Neural crest cell (in vitro differentiated cells): ENCODE data around the gene IRGM. TPM values are rescaled to one million over a fixed set of nuclear protein-coding genes. Genes with fewer than 3 reads are reported as not detected.
"Not testable (repeated sequence)": the region's sequence is repeated elsewhere in the genome, so short reads cannot be mapped to it uniquely, and the experiment has no call there.

Experiments used
- DNase-seq: peaks from one replicate; pipeline ENCODE4 v3.0.0; 2021; ENCODE audit warnings: low read depth, mixed read lengths, low spot score
- H3K27ac Mint-ChIP-seq: one replicate; pipeline ENCODE4 v1.8.0; 2021; ENCODE audit warnings: mild to moderate bottlenecking, mixed read lengths; ENCODE audit not compliant: unreplicated experiment
- H3K27me3 Mint-ChIP-seq: 2 replicates; pipeline ENCODE4 v1.8.0; 2021; ENCODE audit warnings: low read depth, mild to moderate bottlenecking, mixed read lengths
- H3K36me3 Mint-ChIP-seq: 2 replicates; pipeline ENCODE4 v1.8.0; 2021; ENCODE audit warnings: low read depth, mild to moderate bottlenecking, mixed read lengths
- H3K4me1 Mint-ChIP-seq: 2 replicates; pipeline ENCODE4 v1.8.0; 2021; ENCODE audit warnings: mixed read lengths
- H3K4me3 Mint-ChIP-seq: one replicate; pipeline ENCODE4 v1.8.0; 2021; ENCODE audit warnings: mild to moderate bottlenecking, mixed read lengths
- H3K9me3 Mint-ChIP-seq: 2 replicates; pipeline ENCODE4 v1.8.0; 2021; ENCODE audit warnings: mixed read lengths
- CTCF ChIP-seq: fragments of 200-600 bp; sonication (generic); conservative IDR thresholded peaks from 2 replicates; pipeline ENCODE4 v1.5.0; 2021; ENCODE audit warnings: antibody characterized with exemption, mild to moderate bottlenecking
- total RNA-seq: library from RNA; stranded (reverse); gene quantifications from 2 replicates; pipeline ENCODE4 v1.2.1, GENCODE V29; 2021

IRGM gene
- total RNA-seq, 1 donor from 2014 or later: not detected

DNA sequence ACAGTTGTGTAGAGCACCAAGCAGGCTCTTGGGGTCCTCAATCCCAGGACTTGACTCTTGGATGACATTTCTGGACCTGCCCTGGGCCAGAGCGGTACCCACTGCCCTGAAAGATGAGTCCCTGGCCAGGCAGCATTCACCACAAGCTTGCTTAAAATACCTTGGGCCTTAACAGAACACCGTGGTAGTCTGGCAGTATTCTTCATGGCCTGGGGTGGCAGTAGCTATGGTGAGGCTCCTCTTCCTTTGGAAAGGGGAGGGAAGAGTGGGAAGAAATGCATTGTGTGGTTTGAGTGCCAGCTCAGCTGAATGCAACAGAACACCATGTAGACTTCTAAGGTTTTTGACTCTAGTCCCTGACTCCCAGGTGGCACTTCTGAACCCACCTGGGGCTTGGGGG is 29.4 kb upstream of the IRGM start:
- H3K36me3 Mint-ChIP-seq: no peaks in the 10 kb centered on the region
- TF ChIP-seq CTCF: no peak
- H3K9me3 Mint-ChIP-seq: peaks cover 12% of the 10 kb centered on the region
- no peaks in the 10 kb centered on the region for H3K4me1 Mint-ChIP-seq
- H3K27me3 Mint-ChIP-seq: peaks cover 8% of the 10 kb centered on the region
- H3K4me3 Mint-ChIP-seq: no peak overlapping the region
- no peak overlapping the region for H3K27ac Mint-ChIP-seq
- no peak for DNase-seq

DNA sequence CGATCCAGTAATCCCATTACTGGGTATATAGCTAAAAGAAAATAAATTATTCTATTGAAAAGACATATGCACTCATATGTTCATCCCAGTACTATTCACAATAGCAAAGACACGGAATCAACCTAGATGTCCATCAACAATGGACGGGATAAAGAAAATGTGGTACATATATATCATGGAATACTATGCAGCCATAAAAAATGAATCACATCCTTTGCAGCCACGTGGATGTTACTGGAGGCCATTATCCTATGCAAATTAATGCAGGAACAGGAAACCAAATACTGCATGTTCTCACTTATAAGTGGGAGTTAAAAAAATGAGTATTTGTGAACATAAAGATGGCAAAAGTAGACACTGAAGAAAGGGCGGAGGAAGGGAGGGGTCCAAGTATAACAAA is 16.6 kb upstream of the IRGM start:
- TF ChIP-seq CTCF: no peak
- H3K27ac Mint-ChIP-seq: no peak overlapping the region
- no peak for DNase-seq
- H3K4me3 Mint-ChIP-seq: no peak overlapping the region
- peaks cover 11% of the 10 kb centered on the region for H3K9me3 Mint-ChIP-seq
- peaks cover 15% of the 10 kb centered on the region for H3K27me3 Mint-ChIP-seq
- no peaks in the 10 kb centered on the region for H3K36me3 Mint-ChIP-seq
- H3K4me1 Mint-ChIP-seq: no peaks in the 10 kb centered on the region

DNA sequence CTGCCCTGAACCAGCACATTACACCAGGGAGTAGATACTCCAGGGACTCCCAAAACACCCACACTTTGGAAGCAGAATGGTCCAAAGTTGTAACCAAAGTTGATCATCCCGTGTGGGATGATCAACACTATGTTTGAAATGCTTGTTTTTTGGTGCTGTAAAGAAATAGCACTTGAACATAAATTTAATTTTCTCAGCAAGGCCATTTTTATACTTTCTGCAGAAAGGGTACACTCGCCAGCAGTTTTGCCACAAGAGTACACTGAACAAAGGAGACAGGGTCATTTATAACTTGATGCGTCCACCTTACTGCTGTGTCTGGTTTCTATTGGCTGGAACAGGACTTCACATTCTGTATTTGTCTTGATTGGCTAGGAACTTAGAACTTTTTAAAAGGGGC is 14.5 kb upstream of the IRGM start:
- not testable (repeated sequence) for H3K27ac Mint-ChIP-seq, H3K4me1 Mint-ChIP-seq, H3K27me3 Mint-ChIP-seq, H3K9me3 Mint-ChIP-seq, DNase-seq, H3K4me3 Mint-ChIP-seq, H3K36me3 Mint-ChIP-seq

- H3K27me3 Mint-ChIP-seq: peaks cover 31% of the 10 kb centered on the region
- no peak overlapping the region for H3K27ac Mint-ChIP-seq
- H3K36me3 Mint-ChIP-seq: no peaks in the 10 kb centered on the region
- TF ChIP-seq CTCF: no peak
- H3K4me3 Mint-ChIP-seq: no peak overlapping the region
- DNase-seq: no peak
- peaks cover 6% of the 10 kb centered on the region for H3K9me3 Mint-ChIP-seq
- H3K4me1 Mint-ChIP-seq: no peaks in the 10 kb centered on the region
Measured at GRCh38 chr5:150836064-150836463, 10.3 kb upstream of the IRGM start.

DNA sequence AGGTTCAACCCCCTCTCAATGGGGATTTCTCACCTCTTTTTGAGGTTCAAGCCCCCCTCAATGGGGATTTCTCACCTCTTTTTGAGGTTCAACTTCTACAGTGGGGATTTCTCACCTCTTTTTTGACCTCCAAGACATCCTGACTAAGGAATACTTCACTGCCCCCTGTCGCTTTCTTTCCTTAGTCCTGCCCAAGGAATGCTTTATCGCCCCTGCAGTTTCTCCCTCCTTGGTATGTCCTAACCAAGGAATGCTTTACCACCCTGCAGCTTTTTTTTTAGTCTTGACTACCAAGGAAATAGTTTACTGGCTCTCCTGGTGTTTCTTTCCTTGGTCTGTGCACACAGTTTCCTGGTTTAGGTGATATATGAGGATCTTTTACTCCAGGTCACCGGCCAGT is 9.6 kb upstream of the IRGM start:
- DNase-seq: no peak
- Mint-ChIP-seq H3K4me1 (no peaks in the 10 kb centered on the region), H3K27ac (no peak overlapping the region), H3K27me3 (peaks cover 35% of the 10 kb centered on the region), H3K36me3 (no peaks in the 10 kb centered on the region), H3K4me3 (no peak overlapping the region), H3K9me3 (peaks cover 6% of the 10 kb centered on the region)
- TF ChIP-seq CTCF: no peak

- peaks cover 34% of the 10 kb centered on the region for H3K27me3 Mint-ChIP-seq
- DNase-seq, H3K4me1 Mint-ChIP-seq, H3K9me3 Mint-ChIP-seq, H3K4me3 Mint-ChIP-seq, H3K36me3 Mint-ChIP-seq, H3K27ac Mint-ChIP-seq: not testable (repeated sequence)
Measured at GRCh38 chr5:150845185-150845859, 999 bp upstream of the IRGM start.
